OCI-LY7 (cell line): ENCODE results near the gene ELF4. TPM values are rescaled to one million over a fixed set of nuclear protein-coding genes. Genes with fewer than 3 reads are reported as not detected.

Experiments used
- BruUV-seq: library from RNA; stranded (reverse); fragments of 400-500 nt; replicated peaks from 2 replicates; lab custom pipeline; 2021; lab: Mats Ljungman, UMichigan
- CTCF ChIA-PET: fragments of 300-600 bp; sonication (Branson Sonifier 250); formaldehyde crosslinking; loops from one replicate; lab custom pipeline; 2022; ENCODE audit warnings: antibody characterized with exemption; ENCODE audit not compliant: unreplicated experiment; lab: Charles Lee
- POLR2A ChIA-PET: fragments of 300-600 bp; sonication (Branson Sonifier 250); formaldehyde crosslinking; loops from one replicate; lab custom pipeline; 2022; ENCODE audit warnings: antibody characterized with exemption; lab: Charles Lee
- DNase-seq: peaks from one replicate; pipeline ENCODE4 v3.0.0-alpha.2; 2015; ENCODE audit warnings: low spot score
- H2AFZ ChIP-seq: fragments of 200-600 bp; sonication (generic), shearing (Covaris generic); 2 replicates; pipeline ENCODE4 v1.6.1; 2014; ENCODE audit warnings: mild to moderate bottlenecking, antibody characterized with exemption, low read length, moderate library complexity
- H3K27ac ChIP-seq: fragments of 200-600 bp; sonication (generic); 2 replicates; pipeline ENCODE4 v1.5.1; 2014; ENCODE audit warnings: mixed run types, low read depth, mild to moderate bottlenecking, moderate library complexity, low read length, inconsistent platforms; ENCODE audit not compliant: poor library complexity, severe bottlenecking
- H3K36me3 ChIP-seq: fragments of 200-600 bp; sonication (generic); 2 replicates; pipeline ENCODE4 v1.6.1; 2014; ENCODE audit warnings: mild to moderate bottlenecking, antibody characterized with exemption, low read length, moderate library complexity, mixed read lengths; ENCODE audit not compliant: insufficient read depth
- H3K4me1 ChIP-seq: fragments of 200-600 bp; sonication (generic); 2 replicates; pipeline ENCODE4 v1.5.1; 2014; ENCODE audit warnings: mild to moderate bottlenecking, low read length; ENCODE audit not compliant: insufficient read depth, poor library complexity, severe bottlenecking
- H3K4me2 ChIP-seq: fragments of 200-600 bp; sonication (generic); 2 replicates; pipeline ENCODE4 v1.6.1; 2014; ENCODE audit warnings: mild to moderate bottlenecking, low read length
- H3K4me3 ChIP-seq: fragments of 200-600 bp; sonication (generic); 2 replicates; pipeline ENCODE4 v1.5.1; 2014; ENCODE audit warnings: mild to moderate bottlenecking, low read depth, low read length; ENCODE audit not compliant: poor library complexity, severe bottlenecking
- H3K79me2 ChIP-seq: fragments of 200-600 bp; sonication (generic); 2 replicates; pipeline ENCODE4 v1.6.1; 2016; ENCODE audit warnings: low read depth, mild to moderate bottlenecking, low read length, moderate library complexity, mixed read lengths; ENCODE audit not compliant: insufficient read depth
- H3K9me2 ChIP-seq: fragments of 200-600 bp; sonication (generic); 2 replicates; pipeline ENCODE4 v1.6.1; 2016; ENCODE audit warnings: mild to moderate bottlenecking, low read length, mixed read lengths; ENCODE audit not compliant: insufficient read depth
- H3K9me3 ChIP-seq: fragments of 200-600 bp; sonication (generic); 2 replicates; pipeline ENCODE4 v1.6.1; 2014; ENCODE audit warnings: mild to moderate bottlenecking, mixed run types, low read length, mixed read lengths
- H4K20me1 ChIP-seq: fragments of 200-600 bp; sonication (generic); 2 replicates; pipeline ENCODE4 v1.6.1; 2014; ENCODE audit warnings: mild to moderate bottlenecking, antibody characterized with exemption, low read length, moderate library complexity, mixed read lengths; ENCODE audit not compliant: insufficient read depth
- CTCF ChIP-seq: fragments of 200-600 bp; sonication (generic); conservative IDR thresholded peaks from 2 replicates; pipeline ENCODE4 v1.5.1; 2014; ENCODE audit warnings: mild to moderate bottlenecking, antibody characterized with exemption, low read length, moderate library complexity, mixed read lengths
- EZH2phosphoT487 ChIP-seq: fragments of 200-600 bp; sonication (generic); IDR thresholded peaks from 2 replicates; pipeline ENCODE4 v1.6.1; 2018; ENCODE audit warnings: low read depth, borderline replicate concordance, mild to moderate bottlenecking, mixed run types, antibody characterized with exemption, low read length, moderate library complexity, mixed read lengths
- intact Hi-C: fragments of 100-400 bp; cut with micrococcal nuclease; formaldehyde crosslinking; loops from one replicate; pipeline ENCODE4 v1.10.0; 2022; ENCODE audit not compliant: unreplicated experiment
- total RNA-seq, 2 experiments: library from RNA; depleted of rRNA in 1 of 2; stranded (reverse); fragments of >200 nt in 1 of 2; shearing (Covaris generic) in 1 of 2; gene quantifications; 2 replicates each; pipeline ENCODE4 v1.2.3, GENCODE V29; 2014 to 2022

ELF4 gene
- total RNA-seq, 2 experiments from 2014 or later = 15.0 to 27.3 TPM

GRCh38 chrX:130108647-130109428 is 1.5 kb downstream of the ELF4 start:
- Histone ChIP-seq H3K4me2 (peak overlapping the region; percentile 95), H3K27ac (peak overlapping the region; percentile 74), H4K20me1 (no peaks in the 10 kb centered on the region), H3K36me3 (0 out of 2 replicates have a peak, but pooled peaks cover 4% of the 10 kb centered on the region), H3K9me2 (no peaks in the 10 kb centered on the region), H3K4me3 (peak overlapping the region; percentile 85), H3K9me3 (no peaks in the 10 kb centered on the region), H3K79me2 (peaks cover 35% of the 10 kb centered on the region; the same call in 1 of the 2 replicates), H2AFZ (no peak overlapping the region), H3K4me1 (peaks cover 19% of the 10 kb centered on the region)
- BruUV-seq = no TSS peak
- CTCF ChIA-PET = interaction anchor here (0.6 to 1.7 kb wide), 4 partner anchors 19 to 29 kb away, joined by 3 to 5 read pairs (median 4); no protein-coding TSS in a partner anchor
- intact Hi-C loops = loop anchor here (1.0 kb wide), 1 partner anchor 17 kb away; no protein-coding TSS in a partner anchor
- no peak for TF ChIP-seq EZH2phosphoT487
- TF ChIP-seq CTCF = no peak; the same call in 1 of the 2 replicates
- peak; percentile 53 for DNase-seq
- POLR2A ChIA-PET = interaction anchor here (0.7 to 2.8 kb wide), 7 partner anchors 10 to 536 kb away, joined by 3 to 12 read pairs (median 3); no protein-coding TSS in a partner anchor

- no peaks in the 10 kb centered on the region for H3K9me2 ChIP-seq
- 0 out of 2 replicates have a peak, but pooled peaks cover 4% of the 10 kb centered on the region for H3K36me3 ChIP-seq
- peaks cover 58% of the 10 kb centered on the region; the same call in 1 of the 2 replicates for H3K79me2 ChIP-seq
- H2AFZ ChIP-seq = no peak overlapping the region
- no peaks in the 10 kb centered on the region for H3K9me3 ChIP-seq
- no peak overlapping the region for H3K27ac ChIP-seq
- intact Hi-C loops = no loop called here
- no peak for DNase-seq
- BruUV-seq = no TSS peak
- no peaks in the 10 kb centered on the region for H4K20me1 ChIP-seq
- ChIA-PET CTCF (no interaction called here), POLR2A (no interaction called here)
- peaks cover 14% of the 10 kb centered on the region for H3K4me1 ChIP-seq
- TF ChIP-seq CTCF (no peak), EZH2phosphoT487 (no peak)
- H3K4me3 ChIP-seq = no peak overlapping the region
- no peak overlapping the region for H3K4me2 ChIP-seq
Observed at GRCh38 chrX:130106071-130106470, 4.2 kb downstream of the ELF4 start.

GRCh38 chrX:130105244-130105643 is 5.1 kb downstream of the ELF4 start:
- Histone ChIP-seq H3K9me2 (no peaks in the 10 kb centered on the region), H3K36me3 (0 out of 2 replicates have a peak, but pooled peaks cover 4% of the 10 kb centered on the region), H4K20me1 (no peaks in the 10 kb centered on the region), H3K4me3 (no peak overlapping the region), H3K79me2 (peaks cover 67% of the 10 kb centered on the region; the same call in 1 of the 2 replicates), H3K27ac (no peak overlapping the region), H3K4me1 (peaks cover 13% of the 10 kb centered on the region), H3K9me3 (no peaks in the 10 kb centered on the region), H3K4me2 (no peak overlapping the region), H2AFZ (no peak overlapping the region)
- POLR2A ChIA-PET = interaction anchor here (0.7 kb wide), 1 partner anchor 18 kb away, joined by 3 read pairs; no protein-coding TSS in a partner anchor
- TF ChIP-seq CTCF (no peak), EZH2phosphoT487 (no peak)
- no TSS peak for BruUV-seq
- intact Hi-C loops = no loop called here
- DNase-seq = no peak
- CTCF ChIA-PET = no interaction called here
